Memory B cell (primary cell): ENCODE data around the gene VCPKMT.
A peak's percentile ranks its signal among the peaks of the same experiment; 100 is the strongest.

Experiments
- ATAC-seq: fragments of 150-1000 bp; cut with Tn5 transposase; 2 replicates; pipeline ENCODE4 v1.10.0; 2021; ENCODE audit warnings: low read depth, mild to moderate bottlenecking, moderate library complexity
- DNase-seq, 2 donors: peaks; one replicate each; pipeline ENCODE4 v3.0.0; 2022; ENCODE audit warnings: low spot score in 2 of 2
- H3K27ac Mint-ChIP-seq: one replicate; pipeline ENCODE4 v1.8.0; 2022; ENCODE audit warnings: mild to moderate bottlenecking, moderate library complexity, mixed read lengths
- H3K27me3 Mint-ChIP-seq: one replicate; pipeline ENCODE4 v1.8.0; 2022; ENCODE audit warnings: mixed read lengths
- H3K36me3 Mint-ChIP-seq: one replicate; pipeline ENCODE4 v1.8.0; 2022; ENCODE audit warnings: mild to moderate bottlenecking, mixed read lengths
- H3K4me1 Mint-ChIP-seq: one replicate; pipeline ENCODE4 v1.8.0; 2022; ENCODE audit warnings: mixed read lengths
- H3K4me3 Mint-ChIP-seq: one replicate; pipeline ENCODE4 v1.8.0; 2022; ENCODE audit warnings: mild to moderate bottlenecking, moderate library complexity, mixed read lengths
- H3K9me3 Mint-ChIP-seq: one replicate; pipeline ENCODE4 v1.8.0; 2022; ENCODE audit warnings: mixed read lengths

Gene VCPKMT

DNA sequence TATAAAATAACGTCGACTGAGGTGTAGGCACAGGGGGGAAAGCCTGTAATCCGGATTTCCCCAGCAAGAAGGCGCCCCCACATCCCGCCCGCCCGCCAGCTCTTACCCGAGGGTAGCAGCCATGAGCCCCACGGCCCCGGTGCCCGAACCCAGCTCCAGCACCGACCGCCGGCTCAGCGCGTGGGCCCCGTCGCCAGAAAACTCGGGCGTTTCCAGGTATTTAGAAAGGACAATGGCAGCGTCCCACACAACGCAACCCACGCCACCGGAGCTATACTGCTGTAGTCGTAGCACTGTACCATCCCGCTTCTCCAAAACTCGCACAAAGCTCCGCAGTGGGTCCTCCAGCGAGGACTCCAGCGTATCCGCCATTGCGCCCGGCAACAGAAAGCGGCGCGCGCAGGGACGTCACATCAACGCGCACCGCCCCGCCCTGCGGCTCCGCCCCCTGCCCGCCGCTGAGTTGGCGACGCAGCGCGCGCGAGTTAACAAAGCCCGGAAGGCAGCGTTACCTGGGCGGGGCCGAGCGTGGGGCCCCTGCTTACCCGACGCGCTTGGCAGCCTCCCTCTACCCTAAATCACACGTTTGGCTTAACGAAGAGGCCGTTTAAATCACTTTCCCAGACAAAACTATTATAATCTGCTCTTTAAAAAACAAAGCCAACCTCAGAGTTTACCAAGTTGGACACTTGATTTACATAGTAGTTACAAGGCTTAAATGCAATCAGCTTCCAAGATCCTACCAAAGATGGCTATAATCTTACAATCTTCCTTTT lies at the start of gene VCPKMT:
Gene VCPKMT, minus strand, starts transcription at position 392 of the 776 bp plus-strand sequence. Its CDS starts 20 bp downstream, at position 372.
- peak; percentile 92 for ATAC-seq
- H3K4me3 Mint-ChIP-seq = peak within 1 kb of the TSS; percentile 99

DNA sequence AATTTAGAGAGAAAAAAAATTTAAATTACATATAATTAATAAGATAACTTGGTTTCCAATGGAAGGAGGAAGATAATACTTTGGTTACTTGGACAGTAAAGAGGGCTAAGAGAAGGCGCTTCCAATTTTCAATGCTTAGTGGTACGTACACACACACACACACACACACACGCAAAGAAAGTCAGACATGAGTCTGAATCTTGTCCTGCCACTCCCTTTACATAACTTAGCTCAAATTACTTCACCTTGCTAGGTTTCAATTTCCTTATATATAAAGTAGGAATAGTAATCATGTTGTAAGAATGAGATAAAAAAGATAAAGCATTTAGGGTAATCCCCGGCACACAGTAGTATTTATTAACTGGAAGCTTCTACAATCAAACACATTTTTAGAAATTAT lies 39.7 kb upstream of the VCPKMT start:
- Mint-ChIP-seq H3K4me1 (peaks cover 2% of the 10 kb centered on the region), H3K27ac (no peak overlapping the region)
- no peak for ATAC-seq

More for the DNA sequence above, at the start of gene VCPKMT:
- Mint-ChIP-seq H3K27ac (peak within 1 kb of the TSS; percentile 98), H3K27me3 (no peaks in the 10 kb centered on the region), H3K9me3 (no peaks in the 10 kb centered on the region), H3K4me1 (peaks cover 9% of the 10 kb centered on the region), H3K36me3 (peaks cover 16% of the 10 kb centered on the region)
- peak; percentile 93 to 96 for DNase-seq

DNA sequence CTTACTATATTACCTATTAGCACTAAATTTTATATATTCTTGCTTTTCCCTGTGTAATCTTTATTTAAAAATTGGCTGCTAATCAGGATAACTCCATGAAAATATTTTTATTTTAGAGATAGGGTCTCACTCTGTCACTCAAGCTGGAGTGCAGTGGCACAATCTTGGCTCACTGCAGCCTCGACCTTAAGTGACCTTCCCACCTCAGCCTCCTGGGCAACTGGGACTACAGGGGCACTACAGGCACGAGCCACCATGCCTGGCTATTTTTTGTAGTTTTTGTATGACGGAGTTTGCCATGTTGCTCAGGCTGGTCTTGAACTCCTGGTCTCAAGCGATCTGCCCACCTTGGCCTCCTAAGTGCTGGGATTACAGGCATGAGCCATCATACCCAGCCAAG lies 32.4 kb upstream of the VCPKMT start:
- no peaks in the 10 kb centered on the region for H3K27me3 Mint-ChIP-seq
- ATAC-seq = no peak
- no peak overlapping the region for H3K27ac Mint-ChIP-seq
- H3K9me3 Mint-ChIP-seq = no peaks in the 10 kb centered on the region
- DNase-seq = no peak
- H3K4me1 Mint-ChIP-seq = peaks cover under 1% of the 10 kb centered on the region
- H3K4me3 Mint-ChIP-seq = no peak overlapping the region
- H3K36me3 Mint-ChIP-seq = peaks cover 19% of the 10 kb centered on the region

More for the DNA sequence above, 39.7 kb upstream of the VCPKMT start:
- Mint-ChIP-seq H3K27me3 (no peaks in the 10 kb centered on the region), H3K36me3 (peaks cover 23% of the 10 kb centered on the region), H3K9me3 (no peaks in the 10 kb centered on the region), H3K4me3 (no peak overlapping the region)
- DNase-seq = no peak

DNA sequence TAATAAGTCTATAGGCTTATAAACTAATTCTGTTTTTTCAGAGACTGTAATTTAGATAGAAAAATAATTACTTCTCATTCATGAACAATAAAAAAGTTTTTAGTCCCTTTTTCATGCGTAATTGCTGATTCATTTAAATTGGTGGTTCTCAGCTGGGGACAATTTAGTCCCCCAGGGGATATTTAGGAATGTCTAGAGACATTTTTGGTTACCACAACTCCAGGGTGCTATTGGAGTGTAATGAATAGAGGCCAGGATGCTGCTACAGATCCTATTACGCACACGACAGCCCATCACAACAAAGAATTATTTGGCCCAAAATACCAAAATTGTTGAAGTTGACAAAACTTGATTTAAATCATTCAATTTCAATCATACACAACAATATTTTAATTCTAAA lies 22.8 kb upstream of the VCPKMT start:
- H3K27ac Mint-ChIP-seq = no peak overlapping the region
- ATAC-seq (no peak), DNase-seq (no peak)
- H3K4me3 Mint-ChIP-seq = no peak overlapping the region
- no peaks in the 10 kb centered on the region for H3K4me1 Mint-ChIP-seq
- H3K36me3 Mint-ChIP-seq = peaks cover 6% of the 10 kb centered on the region
- H3K27me3 Mint-ChIP-seq = no peaks in the 10 kb centered on the region
- no peaks in the 10 kb centered on the region for H3K9me3 Mint-ChIP-seq

DNA sequence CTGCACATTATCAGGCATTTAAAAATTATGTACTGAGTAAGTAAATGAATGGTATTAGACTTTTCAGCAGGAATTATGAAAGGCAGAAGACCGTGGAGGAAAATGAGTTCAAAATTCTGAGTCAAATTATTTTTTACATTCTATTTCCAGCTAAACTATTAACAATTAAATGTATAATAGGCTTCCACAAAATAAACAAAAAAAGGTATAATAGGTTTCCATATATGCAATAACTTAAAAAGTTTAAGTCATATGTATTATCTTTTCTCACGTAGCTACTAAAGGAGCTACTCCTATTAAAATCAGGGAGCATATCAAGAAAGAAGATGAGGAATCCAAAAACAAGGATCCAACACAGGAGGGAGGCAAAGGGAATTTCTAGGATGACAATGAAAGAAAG lies 11.4 kb upstream of the VCPKMT start:
- no peak for DNase-seq
- Mint-ChIP-seq H3K4me3 (no peak overlapping the region), H3K27me3 (no peaks in the 10 kb centered on the region), H3K4me1 (no peaks in the 10 kb centered on the region), H3K9me3 (peaks cover 3% of the 10 kb centered on the region), H3K36me3 (peaks cover 32% of the 10 kb centered on the region), H3K27ac (peak overlapping the region; percentile 35)
- ATAC-seq = no peak

DNA sequence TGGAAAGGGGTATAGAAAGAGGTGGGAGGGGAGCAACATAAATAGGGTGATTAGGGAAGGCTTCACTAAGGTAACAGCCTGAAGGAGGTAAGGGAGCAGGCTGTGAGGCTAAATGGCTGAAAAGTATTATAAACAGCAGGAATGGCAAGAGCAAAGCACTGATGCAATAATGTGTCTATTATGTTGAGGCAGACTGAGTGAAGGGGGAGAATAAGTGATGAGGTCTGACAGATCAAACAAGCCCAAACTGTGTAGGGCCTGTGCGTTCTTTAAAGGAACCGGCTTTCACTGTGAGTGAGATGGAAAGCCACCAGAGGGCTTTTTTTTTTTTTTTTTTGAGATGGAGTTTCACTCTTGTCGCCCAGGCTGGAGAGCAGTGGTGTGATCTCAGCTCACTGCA lies 6.7 kb upstream of the VCPKMT start:
- DNase-seq (no peak), ATAC-seq (no peak)
- no peaks in the 10 kb centered on the region for H3K4me1 Mint-ChIP-seq
- peaks cover 29% of the 10 kb centered on the region for H3K36me3 Mint-ChIP-seq
- no peak overlapping the region for H3K27ac Mint-ChIP-seq
- H3K27me3 Mint-ChIP-seq = no peaks in the 10 kb centered on the region
- H3K4me3 Mint-ChIP-seq = no peak overlapping the region
- H3K9me3 Mint-ChIP-seq = no peaks in the 10 kb centered on the region

DNA sequence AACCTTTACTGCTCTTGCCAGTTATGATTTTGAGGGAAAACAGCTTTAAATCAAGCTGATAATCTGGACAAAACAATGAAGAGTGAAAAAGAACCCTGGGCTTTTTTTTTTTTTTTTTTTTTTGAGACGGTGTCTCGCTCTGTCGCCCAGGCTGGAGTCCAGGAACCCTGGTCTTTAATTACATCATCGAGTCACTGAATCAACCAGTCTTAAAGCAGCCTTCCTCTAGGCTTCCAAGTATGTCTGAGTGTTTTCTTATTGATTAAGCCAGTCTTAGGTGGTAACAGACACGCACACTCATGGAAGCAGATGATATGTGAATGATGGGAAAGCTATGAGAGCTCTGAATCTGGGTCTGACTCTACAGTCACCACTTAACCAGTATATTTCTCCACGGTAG lies 5.9 kb upstream of the VCPKMT start:
- H3K9me3 Mint-ChIP-seq = no peaks in the 10 kb centered on the region
- H3K27ac Mint-ChIP-seq = no peak overlapping the region

DNA sequence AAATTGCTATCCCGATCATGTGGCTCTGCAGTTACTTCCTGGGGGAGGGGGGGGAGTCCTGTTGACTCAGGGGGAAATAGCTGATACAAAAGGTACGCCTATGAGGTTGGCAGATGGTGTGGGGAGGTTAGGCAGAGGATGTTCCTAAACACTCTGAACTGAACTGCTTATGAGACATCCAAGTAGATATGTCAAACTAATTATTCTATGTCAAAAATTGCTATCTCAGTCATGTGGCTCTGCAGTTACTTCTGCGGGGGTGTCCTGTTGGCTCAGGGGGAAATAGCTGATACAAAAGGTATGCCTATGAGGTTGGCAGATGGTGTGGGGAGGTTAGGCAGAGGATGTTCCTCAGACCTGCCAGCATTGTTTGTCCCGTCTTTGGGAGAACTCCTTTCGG lies 5.1 kb upstream of the VCPKMT start:
- ATAC-seq = no peak
- Mint-ChIP-seq H3K4me3 (no peak overlapping the region), H3K27me3 (no peaks in the 10 kb centered on the region), H3K36me3 (peaks cover 26% of the 10 kb centered on the region), H3K27ac (peak overlapping the region; percentile 63), H3K9me3 (no peaks in the 10 kb centered on the region), H3K4me1 (peaks cover 4% of the 10 kb centered on the region)
- no peak for DNase-seq

More for the DNA sequence above, 5.9 kb upstream of the VCPKMT start:
- Mint-ChIP-seq H3K4me1 (no peaks in the 10 kb centered on the region), H3K27me3 (no peaks in the 10 kb centered on the region), H3K4me3 (no peak overlapping the region), H3K36me3 (peaks cover 27% of the 10 kb centered on the region)
- no peak for DNase-seq
- ATAC-seq = no peak

DNA sequence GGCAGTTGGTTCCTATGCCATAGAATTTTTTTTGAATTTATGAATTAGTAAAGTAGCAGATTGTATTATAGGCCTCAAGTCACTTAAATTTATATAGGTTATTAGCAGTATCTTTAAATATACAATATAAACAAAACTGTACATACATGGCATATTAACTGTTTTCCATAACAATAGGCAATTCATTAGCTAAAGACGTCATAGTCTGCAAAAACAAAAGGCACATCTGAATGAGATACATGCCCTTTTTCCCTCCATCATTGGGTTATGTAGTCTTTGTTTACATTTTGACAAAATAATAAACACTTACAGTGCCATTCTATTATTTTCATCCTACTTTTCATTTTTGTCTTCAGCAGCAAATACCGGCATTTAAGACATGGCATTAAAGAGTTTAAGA lies 1.1 kb upstream of the VCPKMT start:
- H3K4me1 Mint-ChIP-seq = peaks cover 9% of the 10 kb centered on the region
- no peak overlapping the region for H3K4me3 Mint-ChIP-seq
- no peaks in the 10 kb centered on the region for H3K9me3 Mint-ChIP-seq
- no peak for DNase-seq
- no peak for ATAC-seq
- H3K27me3 Mint-ChIP-seq = no peaks in the 10 kb centered on the region
- H3K27ac Mint-ChIP-seq = peak overlapping the region; percentile 47
- peaks cover 14% of the 10 kb centered on the region for H3K36me3 Mint-ChIP-seq

DNA sequence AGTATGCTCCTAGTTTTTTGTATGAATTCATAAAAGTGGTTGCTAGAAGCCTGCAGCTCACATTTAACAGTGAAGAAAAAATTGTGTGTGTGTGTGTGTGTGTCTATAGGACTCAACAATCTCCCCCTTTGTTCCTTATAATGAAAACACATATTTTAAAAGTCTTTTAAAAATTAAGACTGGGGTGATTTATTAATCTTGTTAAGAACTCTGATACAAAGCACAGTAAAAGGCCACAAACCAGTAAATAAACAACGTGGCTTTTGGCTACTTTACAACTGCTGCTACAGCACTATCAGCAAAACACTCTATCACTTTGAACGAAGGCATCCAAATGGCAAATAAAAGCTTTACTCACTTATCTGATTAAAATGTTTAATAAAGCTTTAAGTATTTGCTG lies 594 bp upstream of the VCPKMT start:
- Mint-ChIP-seq H3K4me1 (peaks cover 9% of the 10 kb centered on the region), H3K27ac (peak overlapping the region; percentile 98), H3K4me3 (peak overlapping the region; percentile 99), H3K36me3 (peaks cover 16% of the 10 kb centered on the region), H3K9me3 (no peaks in the 10 kb centered on the region), H3K27me3 (no peaks in the 10 kb centered on the region)
- DNase-seq = no peak
- ATAC-seq = no peak

DNA sequence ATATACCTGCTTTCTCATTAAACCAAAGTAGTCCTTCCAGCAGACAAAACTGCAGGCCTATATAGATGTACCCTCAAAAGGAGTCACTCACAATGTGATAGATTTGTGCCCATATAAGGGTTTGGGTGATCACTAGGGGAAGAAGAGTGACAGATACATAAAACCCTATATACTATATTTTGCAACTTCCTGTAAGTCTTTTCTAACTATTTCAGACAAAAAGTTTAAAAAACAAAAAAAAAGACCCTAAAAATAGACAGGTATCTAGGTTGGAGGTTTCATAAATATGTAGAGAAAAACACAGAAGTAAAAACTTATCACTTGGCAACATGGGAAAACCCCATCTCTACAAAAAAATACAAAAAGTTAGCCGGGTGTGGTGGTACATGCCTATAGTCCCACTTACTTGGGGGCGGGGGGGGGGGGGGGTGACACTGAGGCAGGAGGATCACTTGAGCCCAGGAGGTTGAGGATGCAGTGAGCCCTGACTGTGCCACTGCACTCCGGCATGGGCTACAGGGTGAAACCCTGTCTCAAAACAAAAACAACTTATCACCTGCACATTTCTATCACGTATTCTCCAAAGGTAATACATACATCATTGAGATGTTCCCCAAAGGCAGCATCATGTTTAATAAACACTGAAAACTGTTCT lies 2.9 kb downstream of the VCPKMT start:
- H3K4me3 Mint-ChIP-seq = peak overlapping the region; percentile 2
- peaks cover 9% of the 10 kb centered on the region for H3K4me1 Mint-ChIP-seq
- ATAC-seq = peak; percentile 29
- peak in 1 of 2 donors; percentile 14 for DNase-seq
- H3K36me3 Mint-ChIP-seq = peaks cover 18% of the 10 kb centered on the region
- peak overlapping the region; percentile 98 for H3K27ac Mint-ChIP-seq
- H3K9me3 Mint-ChIP-seq = no peaks in the 10 kb centered on the region
- no peaks in the 10 kb centered on the region for H3K27me3 Mint-ChIP-seq

DNA sequence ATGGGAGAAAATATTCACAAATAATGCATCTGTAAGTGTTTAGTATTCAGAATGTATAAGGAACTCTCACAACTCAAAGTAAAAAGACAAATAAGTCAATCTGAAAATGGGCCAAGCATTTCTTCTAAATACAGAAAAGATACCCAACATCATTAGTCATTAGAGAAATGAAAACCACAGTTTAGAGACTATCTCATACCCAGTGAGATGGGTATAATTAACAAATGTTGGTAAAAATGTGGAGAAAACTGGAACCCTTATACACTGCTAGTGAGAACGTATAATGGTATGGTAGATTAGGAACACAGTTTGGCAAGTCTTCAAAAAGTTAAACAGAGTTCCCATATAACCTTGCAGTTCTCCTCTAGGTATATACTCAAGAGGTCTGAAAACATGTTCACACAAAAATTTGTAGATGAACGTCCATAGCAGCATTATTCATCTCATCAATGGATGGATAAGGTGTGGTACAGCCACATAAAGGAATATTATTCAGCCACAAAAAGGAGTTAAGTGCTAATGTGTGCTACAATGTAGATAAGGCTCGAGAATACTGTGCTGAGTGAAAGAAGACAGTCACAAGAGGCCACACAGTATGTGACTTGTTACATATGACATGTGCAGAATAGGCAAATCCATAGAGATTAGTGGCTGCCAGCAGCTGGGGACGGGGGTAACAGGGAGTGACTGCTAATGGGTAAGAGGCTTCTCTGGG lies 5.9 kb downstream of the VCPKMT start:
- H3K4me1 Mint-ChIP-seq = peaks cover 3% of the 10 kb centered on the region
- H3K27me3 Mint-ChIP-seq = no peaks in the 10 kb centered on the region
- H3K27ac Mint-ChIP-seq = peak overlapping the region; percentile 9
- ATAC-seq (no peak), DNase-seq (no peak)
- H3K9me3 Mint-ChIP-seq = no peaks in the 10 kb centered on the region
- peaks cover 15% of the 10 kb centered on the region for H3K36me3 Mint-ChIP-seq
- H3K4me3 Mint-ChIP-seq = no peak overlapping the region

DNA sequence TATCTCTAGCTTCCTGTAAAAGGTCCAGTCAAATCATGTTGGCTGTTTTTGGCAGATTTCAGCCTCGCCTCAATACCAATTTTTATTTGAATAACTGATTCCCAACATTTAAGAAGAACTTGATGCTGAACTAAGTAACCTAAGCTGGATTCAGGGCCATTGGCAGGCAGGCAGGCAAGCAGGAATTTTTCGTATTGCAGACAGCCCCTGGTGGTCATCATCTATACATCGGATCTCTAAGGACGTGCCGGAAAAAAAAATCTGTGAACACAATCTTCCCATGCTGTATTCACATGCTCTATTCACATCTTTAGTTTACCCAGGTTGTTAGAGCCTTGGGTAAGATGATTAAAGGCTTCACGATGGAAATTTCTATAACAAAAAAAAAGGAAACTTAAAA lies 7.0 kb downstream of the VCPKMT start:
- Mint-ChIP-seq H3K27ac (peak overlapping the region; percentile 45), H3K36me3 (peaks cover 15% of the 10 kb centered on the region), H3K9me3 (no peaks in the 10 kb centered on the region), H3K4me3 (no peak overlapping the region), H3K27me3 (no peaks in the 10 kb centered on the region), H3K4me1 (peaks cover 3% of the 10 kb centered on the region)
- DNase-seq = no peak
- ATAC-seq = no peak

DNA sequence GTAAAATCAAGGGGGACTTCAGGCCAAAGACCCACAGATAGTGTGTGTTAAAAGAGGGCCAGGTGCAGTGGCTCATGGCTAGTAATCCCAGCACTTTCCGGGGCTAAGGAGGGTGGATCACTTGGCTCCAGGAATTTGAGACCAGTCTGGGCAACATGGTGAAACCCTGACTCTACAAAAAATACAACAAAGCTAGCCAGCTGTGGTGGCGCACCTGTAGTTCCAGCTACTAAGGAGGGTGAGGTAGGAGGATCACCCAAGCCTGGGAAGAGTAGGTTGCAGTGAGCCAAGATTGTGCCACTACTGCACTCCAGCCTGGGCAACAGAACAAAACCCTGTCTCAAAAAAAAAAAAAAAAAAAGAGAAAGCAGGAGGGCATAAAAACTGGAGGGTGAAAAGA lies 8.5 kb downstream of the VCPKMT start:
- Mint-ChIP-seq H3K4me1 (peaks cover 10% of the 10 kb centered on the region), H3K4me3 (no peak overlapping the region), H3K9me3 (no peaks in the 10 kb centered on the region), H3K36me3 (peaks cover 13% of the 10 kb centered on the region), H3K27ac (peak overlapping the region; percentile 68), H3K27me3 (no peaks in the 10 kb centered on the region)
- DNase-seq (no peak), ATAC-seq (no peak)
